Measurements from ENCODE around the gene MNDA. TPM values are rescaled to one million over a fixed set of nuclear protein-coding genes. Genes with fewer than 3 reads are reported as not detected.

The MNDA gene
- total RNA-seq, 1 donor from 2014 or later: not detected

GRCh38 chr1:158819461-158820443, 11.4 kb upstream of the MNDA start:
- Histone ChIP-seq H2AFZ (replicated peaks) (no peak overlapping the region), H3F3A (ENCODE audit: low read depth) (no peaks in the 10 kb centered on the region), H3K9ac (no peak overlapping the region), H3K79me2 (ENCODE audit: low read depth) (no peaks in the 10 kb centered on the region), H3K36me3 (no peaks in the 10 kb centered on the region), H3K9me3 (ENCODE audit: low read depth) (no peaks in the 10 kb centered on the region), H3K4me3 (no peak overlapping the region), H3K27me3 (no peaks in the 10 kb centered on the region), H3K27ac (no peak overlapping the region), H4K20me1 (ENCODE audit: low read depth) (no peaks in the 10 kb centered on the region), H3K4me2 (no peak overlapping the region), H3K4me1 (no peaks in the 10 kb centered on the region)
- H3K27me3 Mint-ChIP-seq (ENCODE audit: insufficient read depth, low read depth): no peaks in the 10 kb centered on the region
- TF ChIP-seq CTCF (IDR thresholded peaks at IDR 0.05): no peak
- TF ChIP-seq EZH2 (IDR thresholded peaks at IDR 0.05): no peak
- TF ChIP-seq EZH2phosphoT487 (IDR thresholded peaks at IDR 0.05): no peak
- H3K36me3 Mint-ChIP-seq: no peaks in the 10 kb centered on the region
- H3K4me1 Mint-ChIP-seq: no peaks in the 10 kb centered on the region
- no peak for DNase-seq (ENCODE audit: low spot score)
- H3K9me3 Mint-ChIP-seq: no peaks in the 10 kb centered on the region
- no peak overlapping the region for H3K27ac Mint-ChIP-seq
- H3K4me3 Mint-ChIP-seq: no peak overlapping the region

GRCh38 chr1:158821723-158822122, 9.4 kb upstream of the MNDA start:
- H3K4me1 Mint-ChIP-seq: no peaks in the 10 kb centered on the region
- no peak overlapping the region for H3K9ac ChIP-seq
- DNase-seq (ENCODE audit: low spot score): no peak
- H4K20me1 ChIP-seq (ENCODE audit: low read depth): no peaks in the 10 kb centered on the region
- H3K36me3 Mint-ChIP-seq: no peaks in the 10 kb centered on the region
- no peaks in the 10 kb centered on the region for H3K36me3 ChIP-seq
- H3K9me3 ChIP-seq (ENCODE audit: low read depth): no peaks in the 10 kb centered on the region
- no peaks in the 10 kb centered on the region for H3K9me3 Mint-ChIP-seq
- TF ChIP-seq EZH2phosphoT487 (IDR thresholded peaks at IDR 0.05) (no peak), EZH2 (IDR thresholded peaks at IDR 0.05) (no peak), CTCF (IDR thresholded peaks at IDR 0.05) (no peak)
- H3K4me1 ChIP-seq: no peaks in the 10 kb centered on the region
- no peak overlapping the region for H3K4me2 ChIP-seq
- no peaks in the 10 kb centered on the region for H3K27me3 ChIP-seq
- H3K27ac ChIP-seq: no peak overlapping the region
- H3K27me3 Mint-ChIP-seq (ENCODE audit: insufficient read depth, low read depth): no peaks in the 10 kb centered on the region
- no peaks in the 10 kb centered on the region for H3F3A ChIP-seq (ENCODE audit: low read depth)
- no peak overlapping the region for H3K27ac Mint-ChIP-seq
- H3K4me3 ChIP-seq: no peak overlapping the region
- no peak overlapping the region for H3K4me3 Mint-ChIP-seq
- no peaks in the 10 kb centered on the region for H3K79me2 ChIP-seq (ENCODE audit: low read depth)
- H2AFZ ChIP-seq (replicated peaks): no peak overlapping the region

GRCh38 chr1:158830074-158830677, 975 bp upstream of the MNDA start:
- H3K79me2 ChIP-seq (ENCODE audit: low read depth): no peaks in the 10 kb centered on the region
- no peak overlapping the region for H2AFZ ChIP-seq (replicated peaks)
- DNase-seq (ENCODE audit: low spot score): no peak
- H3K9me3 Mint-ChIP-seq: peaks cover 14% of the 10 kb centered on the region
- H3K4me3 Mint-ChIP-seq: no peak overlapping the region
- no peaks in the 10 kb centered on the region for H3K4me1 Mint-ChIP-seq
- H3K27ac ChIP-seq: no peak overlapping the region
- no peaks in the 10 kb centered on the region for H3K36me3 Mint-ChIP-seq
- no peaks in the 10 kb centered on the region for H3K4me1 ChIP-seq
- H3K27me3 ChIP-seq: no peaks in the 10 kb centered on the region
- H3K27ac Mint-ChIP-seq: no peak overlapping the region
- no peaks in the 10 kb centered on the region for H3K9me3 ChIP-seq (ENCODE audit: low read depth)
- H3K4me3 ChIP-seq: no peak overlapping the region
- no peaks in the 10 kb centered on the region for H3F3A ChIP-seq (ENCODE audit: low read depth)
- H3K27me3 Mint-ChIP-seq (ENCODE audit: insufficient read depth, low read depth): peaks cover 3% of the 10 kb centered on the region
- H3K36me3 ChIP-seq: no peaks in the 10 kb centered on the region
- TF ChIP-seq CTCF (IDR thresholded peaks at IDR 0.05): no peak
- no peak for TF ChIP-seq EZH2phosphoT487 (IDR thresholded peaks at IDR 0.05)
- TF ChIP-seq EZH2 (IDR thresholded peaks at IDR 0.05): no peak
- H3K4me2 ChIP-seq: no peak overlapping the region
- H4K20me1 ChIP-seq (ENCODE audit: low read depth): no peaks in the 10 kb centered on the region
- no peak overlapping the region for H3K9ac ChIP-seq

Measured in neural progenitor cell (in vitro differentiated cells).